HG03432 (cell line): ENCODE measurements around the gene LIPK.
A peak's percentile ranks its signal among the peaks of the same experiment; 100 is the strongest.
"Not testable (repeated sequence)": the region's sequence is repeated elsewhere in the genome, so short reads cannot be mapped to it uniquely, and the experiment has no call there.

Experiments used
- ATAC-seq: cut with Tn5 transposase; IDR thresholded peaks from one replicate; pipeline ENCODE4 v1.9.1; 2021; ENCODE audit warnings: mild to moderate bottlenecking, moderate library complexity; ENCODE audit not compliant: unreplicated experiment

LIPK gene

GRCh38 chr10:88705958-88706357 is at the start of gene LIPK:
Gene LIPK, plus strand, starts transcription at chr10:88706249. Its CDS starts 18,295 bp downstream, at chr10:88724544.
- ATAC-seq = no peak

- no peak for ATAC-seq
Observed at GRCh38 chr10:88657901-88658300, 48.1 kb upstream of the LIPK start.

GRCh38 chr10:88659725-88660597 is 46.1 kb upstream of the LIPK start:
- ATAC-seq = no peak

- ATAC-seq = no peak
Observed at GRCh38 chr10:88660598-88660884, 45.5 kb upstream of the LIPK start.

GRCh38 chr10:88661018-88661417 is 45.0 kb upstream of the LIPK start:
- ATAC-seq = no peak

GRCh38 chr10:88661577-88661976 is 44.5 kb upstream of the LIPK start:
- ATAC-seq = no peak

- ATAC-seq = not testable (repeated sequence)
Observed at GRCh38 chr10:88663153-88663552, 42.9 kb upstream of the LIPK start.

GRCh38 chr10:88664142-88664541 is 41.9 kb upstream of the LIPK start, which contains the start of gene LIPF:
Gene LIPF, plus strand, starts transcription at chr10:88664442. Its CDS starts 2,856 bp downstream, at chr10:88667298.
- ATAC-seq = no peak

GRCh38 chr10:88668465-88668864 is 37.6 kb upstream of the LIPK start:
- ATAC-seq = no peak

- peak; percentile 68 for ATAC-seq
Observed at GRCh38 chr10:88670497-88670896, 35.6 kb upstream of the LIPK start.

GRCh38 chr10:88672041-88672440 is 34.0 kb upstream of the LIPK start:
- ATAC-seq = no peak

GRCh38 chr10:88676283-88677060 is 29.6 kb upstream of the LIPK start:
- no peak for ATAC-seq

GRCh38 chr10:88680958-88681357 is 25.1 kb upstream of the LIPK start:
- no peak for ATAC-seq

- ATAC-seq = no peak
Observed at GRCh38 chr10:88682491-88682890, 23.6 kb upstream of the LIPK start.

GRCh38 chr10:88687853-88688467 is 18.1 kb upstream of the LIPK start:
- ATAC-seq = no peak

- no peak for ATAC-seq
Observed at GRCh38 chr10:88689366-88689765, 16.7 kb upstream of the LIPK start.

- ATAC-seq = no peak
Observed at GRCh38 chr10:88693392-88694020, 12.5 kb upstream of the LIPK start.

- ATAC-seq = no peak
Observed at GRCh38 chr10:88702848-88703597, 3.0 kb upstream of the LIPK start.

GRCh38 chr10:88707429-88708155 is 1.5 kb downstream of the LIPK start:
- no peak for ATAC-seq

GRCh38 chr10:88709361-88709760 is 3.3 kb downstream of the LIPK start:
- not testable (repeated sequence) for ATAC-seq
